Testis (tissue), 3 donors: Measurements from ENCODE around the gene PRKG1. TPM values are rescaled to one million over a fixed set of nuclear protein-coding genes. Genes with fewer than 3 reads are reported as not detected.

Experiments used
- DNase-seq: peaks from one replicate; pipeline ENCODE4 v3.0.0-alpha.2; 2019
- H3K27ac ChIP-seq, 2 donors: fragments of 200-600 bp; sonication (generic); one replicate each; pipeline ENCODE4 v1.5.1; 2019
- H3K27me3 ChIP-seq: fragments of 200-600 bp; sonication (generic); one replicate; pipeline ENCODE4 v1.5.1; 2019
- H3K36me3 ChIP-seq: fragments of 200-600 bp; sonication (generic); one replicate; pipeline ENCODE4 v1.5.1; 2017; ENCODE audit warnings: low read depth; ENCODE audit errors: missing control alignments
- H3K4me1 ChIP-seq: fragments of 200-600 bp; sonication (generic); one replicate; pipeline ENCODE4 v1.5.1; 2019
- H3K4me3 ChIP-seq, 2 donors: fragments of 200-600 bp; sonication (generic); one replicate each; pipeline ENCODE4 v1.5.1; 2017 to 2019
- H3K9me3 ChIP-seq: fragments of 200-600 bp; sonication (generic); one replicate; pipeline ENCODE4 v1.5.1; 2017
- CTCF ChIP-seq, 3 experiments: fragments of 450-650 bp in 2 of 3; fragments of 200-600 bp in 1 of 3; sonication (generic) in 1 of 3; IDR thresholded peaks; one replicate each; pipeline ENCODE4 v1.5.1; 2016 to 2019; ENCODE audit warnings: antibody characterized with exemption in 3 of 3, mild to moderate bottlenecking in 2 of 3, moderate library complexity in 1 of 3
- POLR2A ChIP-seq: fragments of 450-650 bp; IDR thresholded peaks from one replicate; pipeline ENCODE4 v1.6.1; 2017; ENCODE audit warnings: antibody characterized with exemption, mild to moderate bottlenecking, moderate library complexity
- WGBS, 2 donors: methylation state at CpG; one replicate each; pipeline ENCODE4 v1.1.5; 2018; 5-methylcytosine and 5-hydroxymethylcytosine counted together
- intact Hi-C: fragments of 100-400 bp; cut with DNase I; formaldehyde crosslinking; loops from one replicate; pipeline ENCODE4 v1.15.1; 2023; ENCODE audit warnings: low total_unique reads
- polyA plus RNA-seq: library from polyadenylated mRNA; stranded (reverse); fragments of 350-450 nt; fragmentation: Illumina TruSeq; extraction: RNeasy Lipid Tissue Mini Kit (QIAGEN cat#74804); gene quantifications from one replicate; pipeline ENCODE4 v1.2.3, GENCODE V29; 2014; ENCODE audit warnings: low read depth, low replicate concordance; ENCODE audit not compliant: insufficient read depth
- total RNA-seq, 2 donors: library from RNA; depleted of rRNA; stranded (reverse); fragments of >200 nt; gene quantifications; one replicate each; pipeline ENCODE4 v1.2.3, GENCODE V29; 2016

Gene PRKG1
- total and polyA plus RNA-seq, 3 donors from 2014 or later: 6.3 to 15.3 (median 12.5) TPM

- H3K36me3 ChIP-seq: no peaks in the 10 kb centered on the region
- DNase-seq: no peak
- H3K9me3 ChIP-seq: no peaks in the 10 kb centered on the region
- H3K27me3 ChIP-seq: no peaks in the 10 kb centered on the region
- no peak overlapping the region for H3K27ac ChIP-seq
- H3K4me1 ChIP-seq: no peaks in the 10 kb centered on the region
- H3K4me3 ChIP-seq: no peak overlapping the region
- TF ChIP-seq CTCF (IDR thresholded peaks at IDR 0.05): no peak
- TF ChIP-seq POLR2A: no peak
- WGBS, 2 donors: 75 to 82% methylated on average over 3 of the region's 3 CpGs
- intact Hi-C loops: no loop called here
These were observed 714.0 kb downstream of the PRKG1 start for GRCh38 chr10:51788273-51788672.

GRCh38 chr10:51789118-51789517 lies 714.8 kb downstream of the PRKG1 start:
- no peak for DNase-seq
- intact Hi-C loops: no loop called here

GRCh38 chr10:51789903-51790302 lies 715.6 kb downstream of the PRKG1 start:
- Histone ChIP-seq H3K4me3 (no peak overlapping the region), H3K36me3 (no peaks in the 10 kb centered on the region), H3K27me3 (no peaks in the 10 kb centered on the region), H3K9me3 (no peaks in the 10 kb centered on the region), H3K4me1 (no peaks in the 10 kb centered on the region), H3K27ac (no peak overlapping the region)
- no peak for TF ChIP-seq POLR2A
- TF ChIP-seq CTCF (IDR thresholded peaks at IDR 0.05): no peak
- 80 to 82% methylated on average over 4 of the region's 4 CpGs for WGBS, 2 donors
- intact Hi-C loops: no loop called here
- DNase-seq: no peak

More at GRCh38 chr10:51789118-51789517, 714.8 kb downstream of the PRKG1 start:
- no peaks in the 10 kb centered on the region for H3K27me3 ChIP-seq
- H3K4me3 ChIP-seq: no peak overlapping the region
- no peaks in the 10 kb centered on the region for H3K36me3 ChIP-seq
- H3K27ac ChIP-seq: no peak overlapping the region
- H3K9me3 ChIP-seq: no peaks in the 10 kb centered on the region
- 100% methylated on average over 1 of the region's 1 CpG for WGBS, 2 donors
- no peak for TF ChIP-seq CTCF (IDR thresholded peaks at IDR 0.05)
- TF ChIP-seq POLR2A: no peak
- no peaks in the 10 kb centered on the region for H3K4me1 ChIP-seq

GRCh38 chr10:51792678-51793077 lies 718.4 kb downstream of the PRKG1 start:
- intact Hi-C loops: no loop called here
- no peak overlapping the region for H3K27ac ChIP-seq
- no peaks in the 10 kb centered on the region for H3K4me1 ChIP-seq
- TF ChIP-seq CTCF (IDR thresholded peaks at IDR 0.05): no peak
- TF ChIP-seq POLR2A: no peak
- no peak overlapping the region for H3K4me3 ChIP-seq
- H3K27me3 ChIP-seq: no peaks in the 10 kb centered on the region
- DNase-seq: no peak
- H3K9me3 ChIP-seq: no peaks in the 10 kb centered on the region
- H3K36me3 ChIP-seq: no peaks in the 10 kb centered on the region

DNA sequence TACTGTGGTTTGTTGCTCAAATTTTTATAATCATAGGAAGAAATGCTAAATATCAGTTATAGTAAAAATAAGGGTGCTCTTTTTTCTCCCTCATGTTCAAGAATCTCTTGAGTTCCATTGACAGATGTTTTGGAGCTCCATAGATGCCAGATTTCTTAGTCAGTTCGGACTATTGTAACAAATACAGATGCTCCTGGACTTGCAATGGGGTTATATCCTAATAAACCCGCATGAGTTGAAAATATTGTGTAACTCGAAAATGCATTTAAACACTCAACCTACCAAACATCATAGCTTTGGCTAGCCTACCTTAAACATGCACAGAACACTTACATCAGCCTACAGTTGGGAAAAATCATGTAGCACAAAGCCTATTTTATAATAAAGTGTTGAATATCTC lies 725.8 kb downstream of the PRKG1 start:
- 91 to 95% methylated on average over 3 of the region's 3 CpGs for WGBS, 2 donors
- no peaks in the 10 kb centered on the region for H3K4me1 ChIP-seq
- TF ChIP-seq POLR2A (no peak), CTCF (IDR thresholded peaks at IDR 0.05) (no peak)
- intact Hi-C loops: no loop called here
- H3K27me3 ChIP-seq: no peaks in the 10 kb centered on the region
- H3K36me3 ChIP-seq: no peaks in the 10 kb centered on the region
- no peaks in the 10 kb centered on the region for H3K9me3 ChIP-seq
- no peak overlapping the region for H3K27ac ChIP-seq
- H3K4me3 ChIP-seq: no peak overlapping the region
- DNase-seq: no peak
